ENCODE measurements around the gene TCF7L2.

The TCF7L2 gene

GRCh38 chr10:112954974-112955581 lies 5.0 kb downstream of the TCF7L2 start:
- H3K9me3 ChIP-seq (ENCODE audit: insufficient read depth, low read length) = no peaks in the 10 kb centered on the region
- no peaks in the 10 kb centered on the region for H3K4me1 ChIP-seq (ENCODE audit: low read length)
- H3K9ac ChIP-seq (ENCODE audit: low read length) = no peak overlapping the region
- TF ChIP-seq CTCF (IDR thresholded peaks at IDR 0.05; ENCODE audit: low read depth, low read length) (no peak), EZH2phosphoT487 (IDR thresholded peaks at IDR 0.05; ENCODE audit: low read depth) (no peak)
- no peak overlapping the region for H3K27ac ChIP-seq (ENCODE audit: low read length)
- H3K4me3 ChIP-seq (ENCODE audit: low read length) = no peak overlapping the region
- H3K27me3 ChIP-seq (ENCODE audit: low read depth, low read length) = peaks cover 5% of the 10 kb centered on the region; the same call in 1 of the 2 replicates
- H2AFZ ChIP-seq (ENCODE audit: low read depth, low read length) = no peak overlapping the region
- no peaks in the 10 kb centered on the region for H3K79me2 ChIP-seq (ENCODE audit: low read length)
- H4K20me1 ChIP-seq (ENCODE audit: insufficient read depth, low read length) = no peaks in the 10 kb centered on the region
- no peak overlapping the region for H3K4me2 ChIP-seq (ENCODE audit: low read length)
- H3K36me3 ChIP-seq (replicated peaks; ENCODE audit: low read depth, low read length) = no peaks in the 10 kb centered on the region

DNA sequence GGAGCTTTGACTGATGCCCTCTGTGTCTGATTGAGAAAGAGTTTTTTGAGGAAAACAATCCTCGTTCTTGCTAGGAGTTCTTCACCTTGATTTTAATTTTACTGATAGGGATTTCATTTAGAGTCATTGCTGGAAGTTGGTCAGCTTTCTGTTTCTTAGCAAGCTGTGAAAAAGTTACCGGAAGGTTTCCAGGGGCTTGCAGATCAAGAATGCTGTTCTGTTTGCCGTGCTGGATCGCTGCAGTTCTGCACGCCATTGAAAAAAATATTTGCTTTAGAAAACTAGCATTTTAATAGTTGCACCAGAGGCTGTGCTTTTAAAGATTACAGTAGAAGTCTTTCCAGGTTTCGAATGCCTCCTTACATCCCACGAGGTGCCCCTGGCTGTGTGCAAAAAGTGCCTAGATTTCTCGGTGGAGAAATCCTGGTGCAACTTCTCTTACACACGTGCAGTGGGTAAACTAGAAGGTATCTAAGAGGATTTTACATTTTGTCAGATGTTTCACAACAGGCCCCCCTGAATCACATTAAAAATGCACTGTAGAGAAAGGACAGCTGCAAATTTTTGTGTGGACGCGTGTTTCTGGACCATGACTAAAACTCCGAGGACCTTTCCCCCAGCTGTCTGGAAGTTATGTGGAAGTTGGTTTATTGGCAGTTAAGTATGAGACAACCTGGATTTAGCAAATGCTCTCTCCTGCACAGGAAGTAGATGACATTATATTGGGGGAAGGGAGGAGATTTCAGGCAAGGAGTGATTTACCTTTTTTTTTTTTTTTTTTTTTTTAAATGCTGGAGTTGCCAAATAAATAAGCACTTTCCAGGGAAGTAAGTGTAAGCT lies 5.8 kb downstream of the TCF7L2 start:
- H2AFZ ChIP-seq (ENCODE audit: low read depth, low read length) = no peak overlapping the region
- no peak overlapping the region for H3K4me3 ChIP-seq (ENCODE audit: low read length)
- no peaks in the 10 kb centered on the region for H3K36me3 ChIP-seq (replicated peaks; ENCODE audit: low read depth, low read length)
- H3K4me2 ChIP-seq (ENCODE audit: low read length) = no peak overlapping the region
- no peaks in the 10 kb centered on the region for H4K20me1 ChIP-seq (ENCODE audit: insufficient read depth, low read length)
- H3K4me1 ChIP-seq (ENCODE audit: low read length) = no peaks in the 10 kb centered on the region
- no peak for TF ChIP-seq CTCF (IDR thresholded peaks at IDR 0.05; ENCODE audit: low read depth, low read length)
- TF ChIP-seq EZH2phosphoT487 (IDR thresholded peaks at IDR 0.05; ENCODE audit: low read depth) = no peak
- no peaks in the 10 kb centered on the region for H3K9me3 ChIP-seq (ENCODE audit: insufficient read depth, low read length)
- no peak overlapping the region for H3K27ac ChIP-seq (ENCODE audit: low read length)
- peaks cover 5% of the 10 kb centered on the region; the same call in 1 of the 2 replicates for H3K27me3 ChIP-seq (ENCODE audit: low read depth, low read length)
- no peak overlapping the region for H3K9ac ChIP-seq (ENCODE audit: low read length)
- H3K79me2 ChIP-seq (ENCODE audit: low read length) = no peaks in the 10 kb centered on the region

DNA sequence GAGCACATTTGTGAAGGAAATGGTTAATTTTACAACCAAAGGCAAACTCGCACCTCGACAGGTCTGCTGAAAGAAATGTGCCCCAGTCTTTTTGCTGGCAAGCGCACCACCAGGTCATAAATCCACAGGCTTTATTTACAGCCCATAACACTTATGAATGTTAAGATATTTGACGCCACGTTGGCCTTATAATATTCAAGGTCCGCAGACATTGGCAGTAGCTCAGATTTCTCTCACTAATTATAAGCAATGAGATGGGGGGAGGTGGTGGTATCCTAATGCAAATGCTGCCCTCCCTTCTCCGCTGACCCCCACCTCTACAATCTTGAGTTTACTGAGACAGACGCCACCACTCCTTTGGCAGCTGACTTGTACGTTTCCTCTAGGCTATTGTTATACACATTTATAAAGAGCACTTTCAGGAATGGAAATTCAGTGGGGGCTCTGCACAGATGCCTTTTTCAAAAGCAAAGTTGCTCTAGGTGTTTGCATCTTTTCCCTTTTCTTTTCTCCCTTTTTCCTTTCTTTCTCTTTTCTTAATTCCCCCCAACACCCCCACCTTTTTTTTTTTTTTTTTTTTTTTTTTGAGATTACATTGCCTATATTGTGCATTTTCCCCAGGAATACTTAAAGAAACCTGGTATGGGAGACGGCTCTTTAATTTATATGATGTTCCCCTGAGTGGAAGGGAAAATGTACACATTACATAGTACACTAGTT lies 6.7 kb downstream of the TCF7L2 start:
- Histone ChIP-seq H2AFZ (ENCODE audit: low read depth, low read length) (no peak overlapping the region), H3K9me3 (ENCODE audit: insufficient read depth, low read length) (no peaks in the 10 kb centered on the region), H3K79me2 (ENCODE audit: low read length) (no peaks in the 10 kb centered on the region), H3K4me3 (ENCODE audit: low read length) (no peak overlapping the region), H3K36me3 (replicated peaks; ENCODE audit: low read depth, low read length) (no peaks in the 10 kb centered on the region), H3K4me2 (ENCODE audit: low read length) (no peak overlapping the region), H3K27ac (ENCODE audit: low read length) (no peak overlapping the region), H3K4me1 (ENCODE audit: low read length) (no peaks in the 10 kb centered on the region), H3K9ac (ENCODE audit: low read length) (no peak overlapping the region), H3K27me3 (ENCODE audit: low read depth, low read length) (peaks cover 5% of the 10 kb centered on the region; the same call in 1 of the 2 replicates), H4K20me1 (ENCODE audit: insufficient read depth, low read length) (no peaks in the 10 kb centered on the region)
- TF ChIP-seq CTCF (IDR thresholded peaks at IDR 0.05; ENCODE audit: low read depth, low read length) (no peak), EZH2phosphoT487 (IDR thresholded peaks at IDR 0.05; ENCODE audit: low read depth) (no peak)

GRCh38 chr10:112957640-112958092 lies 7.6 kb downstream of the TCF7L2 start:
- no peak overlapping the region for H3K4me3 ChIP-seq (ENCODE audit: low read length)
- H3K27ac ChIP-seq (ENCODE audit: low read length) = no peak overlapping the region
- no peaks in the 10 kb centered on the region for H4K20me1 ChIP-seq (ENCODE audit: insufficient read depth, low read length)
- TF ChIP-seq CTCF (IDR thresholded peaks at IDR 0.05; ENCODE audit: low read depth, low read length) = no peak
- TF ChIP-seq EZH2phosphoT487 (IDR thresholded peaks at IDR 0.05; ENCODE audit: low read depth) = no peak
- H3K9ac ChIP-seq (ENCODE audit: low read length) = no peak overlapping the region
- H3K9me3 ChIP-seq (ENCODE audit: insufficient read depth, low read length) = no peaks in the 10 kb centered on the region
- H2AFZ ChIP-seq (ENCODE audit: low read depth, low read length) = no peak overlapping the region
- H3K79me2 ChIP-seq (ENCODE audit: low read length) = no peaks in the 10 kb centered on the region
- peaks cover 5% of the 10 kb centered on the region; the same call in 1 of the 2 replicates for H3K27me3 ChIP-seq (ENCODE audit: low read depth, low read length)
- no peaks in the 10 kb centered on the region for H3K36me3 ChIP-seq (replicated peaks; ENCODE audit: low read depth, low read length)
- no peak overlapping the region for H3K4me2 ChIP-seq (ENCODE audit: low read length)
- H3K4me1 ChIP-seq (ENCODE audit: low read length) = no peaks in the 10 kb centered on the region

Measured in OCI-LY3 (cell line).